SH-SY5Y (cell line): ENCODE results near the gene WBP1L.

Experiments
- GATA2 ChIP-seq: IDR thresholded peaks from 2 replicates; pipeline ENCODE4 v1.6.1; 2011; ENCODE audit warnings: mild to moderate bottlenecking, low read depth, low read length
- GATA3 ChIP-seq: IDR thresholded peaks from 2 replicates; pipeline ENCODE4 v1.6.1; 2011; ENCODE audit warnings: low read depth, mild to moderate bottlenecking, low read length, moderate library complexity

WBP1L gene

DNA sequence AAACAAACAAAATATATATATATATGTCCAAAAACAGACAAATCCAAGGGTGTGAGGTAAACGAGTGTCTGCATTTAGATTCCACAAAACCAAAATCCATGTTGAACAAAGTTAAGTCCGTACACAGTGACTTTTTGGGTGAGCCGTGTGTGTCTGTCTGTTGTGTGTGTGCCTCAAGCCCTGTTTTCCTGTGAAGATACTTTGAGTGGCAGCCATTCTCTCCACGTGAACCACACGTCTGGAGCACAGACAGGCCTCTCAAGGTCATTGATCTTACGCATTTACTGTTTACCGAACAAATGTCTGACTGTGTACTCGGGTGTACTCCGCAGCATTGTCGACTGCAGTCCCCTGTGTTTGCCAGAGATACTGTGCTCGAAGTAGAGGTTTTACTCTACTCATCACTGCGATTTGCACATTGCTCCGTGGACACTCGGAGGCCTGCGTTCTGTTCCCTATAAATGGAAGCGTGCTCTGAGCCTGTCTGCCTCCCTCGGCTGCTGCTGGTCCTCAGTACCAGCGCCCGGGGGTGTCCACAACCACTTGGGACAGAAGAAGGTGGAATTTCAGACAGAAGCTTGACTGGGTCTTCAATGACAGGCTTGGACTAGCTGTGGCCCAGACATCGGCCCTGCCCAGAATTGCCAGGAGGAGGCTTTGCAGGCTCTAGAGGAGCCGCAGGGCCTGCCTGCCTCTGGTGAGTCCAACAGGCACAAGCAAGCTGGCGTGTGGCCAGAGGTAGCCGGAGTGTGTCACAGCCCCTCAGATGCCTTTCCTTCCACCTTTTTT is 71.3 kb downstream of the WBP1L start:
- TF ChIP-seq GATA2, result no peak
- no peak for TF ChIP-seq GATA3

DNA sequence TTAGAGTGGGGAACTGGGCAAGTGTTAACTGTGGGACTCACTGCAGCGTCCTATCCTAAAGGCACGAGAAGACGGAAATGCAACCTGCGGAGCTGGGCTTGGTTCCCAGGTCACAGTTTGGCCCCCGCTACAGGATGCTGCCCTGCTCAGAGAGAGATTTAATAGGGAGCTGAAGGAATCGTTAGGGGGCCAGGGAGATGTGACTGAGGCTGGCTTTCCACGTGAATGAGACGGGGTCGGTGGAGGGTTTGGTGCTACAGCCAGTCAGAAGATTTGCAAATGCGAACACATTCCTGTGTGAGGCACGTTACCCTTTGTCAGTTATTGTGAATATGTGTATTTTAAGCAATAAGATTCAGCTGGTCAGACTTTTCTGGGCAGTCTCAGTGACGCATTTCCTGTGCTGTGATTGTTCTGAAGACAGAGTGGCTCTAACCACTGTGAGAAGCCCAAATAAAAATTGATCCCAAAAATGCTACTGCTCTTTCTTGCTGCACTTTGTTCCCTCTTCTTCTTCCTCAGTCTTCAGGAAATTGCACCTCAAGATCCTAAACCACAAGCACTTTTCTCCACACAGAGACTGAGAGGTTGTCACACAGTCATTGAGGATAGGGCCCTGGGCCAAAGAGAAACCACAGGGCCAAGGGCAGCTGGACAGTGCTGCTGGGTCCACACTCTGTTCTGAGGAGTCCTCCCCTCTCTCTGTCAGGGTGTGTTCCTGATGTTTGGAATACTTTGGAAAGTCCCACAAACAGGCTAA is 72.2 kb downstream of the WBP1L start:
- TF ChIP-seq GATA2 (no peak), GATA3 (no peak)

GRCh38 chr10:102817175-102817574 is 73.4 kb downstream of the WBP1L start:
- TF ChIP-seq GATA3 (no peak), GATA2 (no peak)

GRCh38 chr10:102819054-102819453 is 75.3 kb downstream of the WBP1L start:
- TF ChIP-seq GATA3 (no peak), GATA2 (no peak)

DNA sequence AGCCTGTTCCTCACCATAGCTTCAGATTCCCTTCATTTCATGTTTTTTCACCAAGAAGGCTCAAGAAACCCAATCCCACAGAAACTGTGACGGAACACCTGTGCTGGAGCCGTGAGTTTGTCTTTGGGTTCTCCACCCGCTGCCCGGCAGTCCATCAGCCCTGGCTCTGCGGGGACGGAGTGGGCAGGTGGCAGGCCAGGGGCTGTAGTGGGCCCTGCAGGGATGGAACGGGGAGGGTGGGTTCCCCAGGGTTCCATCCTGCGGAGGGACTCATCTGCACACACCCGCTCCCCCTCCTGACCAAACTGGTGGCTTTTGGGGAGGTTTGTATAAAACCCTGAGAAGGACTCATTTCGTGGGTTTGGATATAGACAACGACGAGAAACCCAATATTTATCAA is 78.5 kb downstream of the WBP1L start:
- TF ChIP-seq GATA3, result no peak
- TF ChIP-seq GATA2, result no peak

GRCh38 chr10:102824664-102825063 is 80.9 kb downstream of the WBP1L start:
- no peak for TF ChIP-seq GATA2
- no peak for TF ChIP-seq GATA3

DNA sequence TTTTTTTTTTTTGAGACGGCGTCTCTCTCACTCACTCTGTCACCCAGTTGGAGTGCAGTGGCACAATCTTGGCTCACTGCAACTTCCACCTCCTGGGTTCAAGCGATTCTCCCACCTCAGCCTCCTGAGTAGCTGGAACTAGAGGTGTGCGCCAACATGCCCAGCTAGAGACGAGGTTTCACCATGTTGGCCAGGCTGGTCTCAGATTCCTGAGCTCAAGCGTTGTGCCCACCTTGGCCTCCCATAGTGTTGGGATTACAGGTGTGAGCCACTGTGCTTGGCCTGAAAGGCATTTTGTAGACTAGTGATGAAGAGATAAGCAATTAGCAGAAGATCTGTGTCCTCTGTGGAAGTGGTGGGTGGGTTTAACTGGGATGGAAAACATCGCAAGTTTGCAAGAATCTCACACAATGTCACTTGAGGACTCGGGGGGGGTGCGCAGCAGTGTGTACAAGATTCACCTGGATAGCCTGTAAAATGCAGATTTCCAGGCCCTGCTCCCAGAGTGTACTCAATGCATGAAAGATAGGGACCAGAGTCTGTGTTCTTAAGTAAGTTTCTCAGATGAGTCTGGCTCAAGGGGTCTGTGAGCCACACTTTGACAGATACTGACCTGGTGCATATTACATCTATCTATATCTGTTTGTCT is 82.5 kb downstream of the WBP1L start:
- TF ChIP-seq GATA2, result no peak
- TF ChIP-seq GATA3, result no peak

DNA sequence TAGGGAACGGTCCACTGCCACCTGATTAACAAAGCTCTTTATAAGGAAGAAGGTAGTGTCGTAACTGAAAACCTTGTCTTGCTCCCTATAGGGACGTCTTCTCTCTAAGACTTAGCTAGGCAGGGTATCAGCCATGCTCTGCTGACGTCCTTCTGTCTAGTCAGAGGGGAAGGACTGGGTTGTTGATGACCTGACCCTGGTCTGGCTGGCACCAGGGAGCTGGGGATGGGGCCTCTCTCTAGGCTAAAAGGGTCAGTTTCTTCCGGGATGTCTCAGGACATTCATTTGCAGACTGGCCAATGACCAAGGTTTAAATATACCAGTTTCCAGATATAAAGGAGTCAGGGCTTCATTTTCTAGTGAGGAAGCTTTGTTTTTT is 83.8 kb downstream of the WBP1L start:
- TF ChIP-seq GATA3 (no peak), GATA2 (no peak)

- TF ChIP-seq GATA2, result no peak
- TF ChIP-seq GATA3, result no peak
Observed at GRCh38 chr10:102831322-102832071, 87.7 kb downstream of the WBP1L start.

DNA sequence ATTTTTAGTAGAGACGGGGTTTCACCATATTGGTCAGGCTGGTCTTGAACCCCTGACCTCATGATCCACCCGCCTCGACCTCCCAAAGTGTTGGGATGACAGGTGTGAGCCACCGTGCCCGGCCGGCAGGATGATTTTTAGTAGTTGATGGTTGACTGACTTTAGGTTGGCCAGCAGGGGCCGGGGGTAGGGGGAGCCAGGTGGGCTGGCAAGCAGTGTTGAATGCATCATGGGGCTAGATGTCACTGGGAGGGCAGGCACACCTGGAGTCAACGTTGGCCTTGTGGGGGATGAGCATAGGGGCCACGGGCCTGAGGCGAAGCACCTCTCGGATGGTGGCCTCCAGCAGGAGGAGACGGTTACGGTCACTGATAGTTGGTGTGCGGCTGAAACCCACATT is 88.5 kb downstream of the WBP1L start:
- TF ChIP-seq GATA2, result no peak
- TF ChIP-seq GATA3, result no peak

DNA sequence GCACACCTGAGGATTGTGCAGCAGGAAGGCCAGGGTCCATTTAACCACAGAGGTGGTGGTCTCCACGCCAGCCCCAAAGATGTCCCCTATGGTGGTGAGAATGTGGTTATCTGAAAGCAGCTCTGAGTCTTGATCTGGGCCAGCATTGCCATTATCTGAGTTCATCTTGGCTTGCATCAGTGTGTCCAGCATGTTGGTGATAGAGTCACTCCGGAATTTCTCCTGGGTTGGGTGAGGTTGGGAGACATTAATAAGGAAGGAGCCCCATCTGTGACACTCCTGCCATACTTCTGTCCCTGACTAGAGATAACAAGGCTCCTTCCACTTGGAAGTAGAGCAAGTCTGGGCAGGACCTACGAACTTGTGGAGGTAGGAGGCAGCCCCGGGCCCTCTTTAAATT is 89.2 kb downstream of the WBP1L start:
- TF ChIP-seq GATA2, result no peak
- no peak for TF ChIP-seq GATA3

DNA sequence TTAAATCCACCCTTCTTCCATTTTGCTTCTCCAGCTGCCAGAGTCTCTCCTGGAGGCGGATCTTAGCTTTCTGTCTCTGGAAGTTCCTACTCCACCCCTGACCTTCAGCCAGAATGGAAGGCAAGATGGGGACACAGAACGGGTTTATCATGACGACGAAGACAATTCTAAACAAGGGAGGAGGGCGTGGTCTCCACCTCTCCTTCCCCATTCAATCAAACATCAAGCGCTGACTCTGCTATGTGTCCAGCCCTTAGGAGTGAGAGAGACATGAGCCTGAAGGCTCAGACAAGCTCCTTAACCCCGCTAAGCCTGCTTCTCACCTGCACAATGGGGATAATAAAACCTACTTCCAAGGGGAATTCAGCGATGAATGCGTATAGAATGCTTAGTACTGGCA is 90.4 kb downstream of the WBP1L start:
- TF ChIP-seq GATA2 (no peak), GATA3 (no peak)

DNA sequence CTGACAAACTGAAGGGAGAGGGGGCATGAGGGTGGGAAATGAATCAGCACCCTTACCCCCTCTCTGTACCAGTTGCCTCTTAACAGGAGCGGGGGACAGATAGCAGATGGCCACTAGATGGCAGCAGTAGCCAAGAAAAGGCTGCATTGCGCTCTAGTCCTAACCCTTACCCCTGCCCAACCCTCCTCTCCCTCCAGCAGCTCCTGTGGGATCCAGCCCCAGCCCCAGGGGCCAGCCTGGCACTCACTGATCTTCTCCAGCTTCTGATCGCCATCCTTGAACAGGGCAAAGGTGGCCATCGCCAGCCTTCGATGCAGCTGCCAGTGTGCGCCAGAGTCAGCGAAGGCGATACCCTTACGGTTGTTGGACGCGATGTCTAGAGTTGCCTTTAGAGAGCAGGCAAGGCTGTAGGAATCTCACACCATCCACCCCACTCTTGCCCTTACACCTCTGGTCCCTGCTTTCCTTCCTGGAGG is 91.3 kb downstream of the WBP1L start:
- TF ChIP-seq GATA2 (no peak), GATA3 (no peak)

- TF ChIP-seq GATA3, result no peak
Observed at GRCh38 chr10:102837230-102837721, 93.5 kb downstream of the WBP1L start, which contains the start of gene CYP17A1. CYP17A1 (minus strand) TSS chr10:102837413; CDS start chr10:102837361, 52 bp downstream.
